Measurements from ENCODE around the gene ATG16L2. TPM values are rescaled to one million over a fixed set of nuclear protein-coding genes. Genes with fewer than 3 reads are reported as not detected.
"Not testable (repeated sequence)": the region's sequence is repeated elsewhere in the genome, so short reads cannot be mapped to it uniquely, and the experiment has no call there.

Gene ATG16L2
- total RNA-seq, 1 experiment from 2014 or later = 17.3 TPM

GRCh38 chr11:72856551-72857345, 42.5 kb downstream of the ATG16L2 start:
- no peaks in the 10 kb centered on the region for H3K4me1 Mint-ChIP-seq
- Histone ChIP-seq H4K5ac (ENCODE audit: insufficient read length, low read depth, low read length) (no peak overlapping the region), H2BK5ac (ENCODE audit: insufficient read length, low read length) (no peak overlapping the region), H3K79me2 (ENCODE audit: insufficient read depth, low read length) (no peaks in the 10 kb centered on the region), H3K27me3 (ENCODE audit: insufficient read depth, low read length) (no peaks in the 10 kb centered on the region), H3K9me3 (ENCODE audit: control insufficient read depth, low read depth, low read length) (no peaks in the 10 kb centered on the region), H4K20me1 (ENCODE audit: control insufficient read depth, insufficient read depth, insufficient read length) (no peaks in the 10 kb centered on the region), H4K8ac (replicated peaks; ENCODE audit: insufficient read length, low read depth, low read length) (no peak overlapping the region), H3K4me2 (ENCODE audit: insufficient read depth, insufficient read length, low read length) (no peak overlapping the region), H3K4ac (ENCODE audit: low read depth, low read length) (no peak overlapping the region), H3K23me2 (ENCODE audit: insufficient read length, low read depth, low read length, poor library complexity, severe bottlenecking) (no peaks in the 10 kb centered on the region), H3K18ac (ENCODE audit: insufficient read length, low read depth, low read length) (no peak overlapping the region), H3K9ac (ENCODE audit: extremely low read depth, insufficient read length, low read length) (no peak overlapping the region), H3K56ac (ENCODE audit: insufficient read length, low read depth, low read length) (no peak overlapping the region), H2AK5ac (ENCODE audit: insufficient read length, low read length) (no peak overlapping the region), H3T11ph (ENCODE audit: low read length) (no peak overlapping the region), H2AFZ (ENCODE audit: low read length) (no peak overlapping the region), H3K79me1 (ENCODE audit: insufficient read depth, low read depth, low read length, poor library complexity, severe bottlenecking) (no peaks in the 10 kb centered on the region), H4K91ac (ENCODE audit: insufficient read length, low read depth, low read length) (no peak overlapping the region), H2BK12ac (ENCODE audit: insufficient read length, low read depth, low read length) (no peak overlapping the region), H3K27ac (ENCODE audit: insufficient read length, low read depth, low read length) (no peak overlapping the region), H3K23ac (ENCODE audit: insufficient read length, low read depth, low read length) (no peak overlapping the region), H2BK15ac (ENCODE audit: low read depth, low read length) (no peak overlapping the region), H3K4me1 (ENCODE audit: insufficient read depth, low read length) (no peaks in the 10 kb centered on the region), H2BK20ac (ENCODE audit: low read depth, low read length, poor library complexity, severe bottlenecking) (no peak overlapping the region), H3K14ac (ENCODE audit: insufficient read depth, low read length) (no peak overlapping the region), H2BK120ac (ENCODE audit: low read depth, low read length, poor library complexity, severe bottlenecking) (no peak overlapping the region)
- no peaks in the 10 kb centered on the region for H3K9me3 Mint-ChIP-seq
- no peak for TF ChIP-seq CTCF (conservative IDR thresholded peaks at IDR 0.05)
- no peaks in the 10 kb centered on the region for H3K27me3 Mint-ChIP-seq (ENCODE audit: low read depth)
- H3K4me3 Mint-ChIP-seq = no peak overlapping the region
- no CpG with 5 or more reads among the region's 3 CpGs for WGBS (ENCODE audit: extremely low coverage, insufficient read length, low lambda C conversion rate)
- no peaks in the 10 kb centered on the region for H3K36me3 Mint-ChIP-seq (ENCODE audit: insufficient read depth in 1 of 3, low read depth in 3 of 3)
- no peak overlapping the region for H3K27ac Mint-ChIP-seq
- no peak for DNase-seq

- peaks cover 11 to 13% of the 10 kb centered on the region in 2 experiments for H3K4me1 Mint-ChIP-seq
- H2BK12ac ChIP-seq (ENCODE audit: insufficient read length, low read depth, low read length); H3K9me3 ChIP-seq (ENCODE audit: control insufficient read depth, low read depth, low read length); H4K5ac ChIP-seq (ENCODE audit: insufficient read length, low read depth, low read length); H3K4ac ChIP-seq (ENCODE audit: low read depth, low read length); H4K8ac ChIP-seq (replicated peaks; ENCODE audit: insufficient read length, low read depth, low read length); H3K27me3 ChIP-seq (ENCODE audit: insufficient read depth, low read length); H3K4me2 ChIP-seq (ENCODE audit: insufficient read depth, insufficient read length, low read length); H2BK15ac ChIP-seq (ENCODE audit: low read depth, low read length); H2AK5ac ChIP-seq (ENCODE audit: insufficient read length, low read length); H3K23me2 ChIP-seq (ENCODE audit: insufficient read length, low read depth, low read length, poor library complexity, severe bottlenecking); H2BK5ac ChIP-seq (ENCODE audit: insufficient read length, low read length); H3K27me3 Mint-ChIP-seq (ENCODE audit: low read depth); H3K27ac ChIP-seq (ENCODE audit: insufficient read length, low read depth, low read length); H2BK20ac ChIP-seq (ENCODE audit: low read depth, low read length, poor library complexity, severe bottlenecking); H3K9ac ChIP-seq (ENCODE audit: extremely low read depth, insufficient read length, low read length); H3K4me3 Mint-ChIP-seq; H2AFZ ChIP-seq (ENCODE audit: low read length); H4K91ac ChIP-seq (ENCODE audit: insufficient read length, low read depth, low read length); H3K4me1 ChIP-seq (ENCODE audit: insufficient read depth, low read length); H3K27ac Mint-ChIP-seq; H3T11ph ChIP-seq (ENCODE audit: low read length); H2BK120ac ChIP-seq (ENCODE audit: low read depth, low read length, poor library complexity, severe bottlenecking); DNase-seq; H3K79me2 ChIP-seq (ENCODE audit: insufficient read depth, low read length); H3K14ac ChIP-seq (ENCODE audit: insufficient read depth, low read length); H3K56ac ChIP-seq (ENCODE audit: insufficient read length, low read depth, low read length); H3K36me3 Mint-ChIP-seq (ENCODE audit: insufficient read depth in 1 of 3, low read depth in 3 of 3); H3K23ac ChIP-seq (ENCODE audit: insufficient read length, low read depth, low read length); H3K18ac ChIP-seq (ENCODE audit: insufficient read length, low read depth, low read length); H3K79me1 ChIP-seq (ENCODE audit: insufficient read depth, low read depth, low read length, poor library complexity, severe bottlenecking); H3K9me3 Mint-ChIP-seq; H4K20me1 ChIP-seq (ENCODE audit: control insufficient read depth, insufficient read depth, insufficient read length): not testable (repeated sequence)
- WGBS (ENCODE audit: extremely low coverage, insufficient read length, low lambda C conversion rate) = no CpG with 5 or more reads among the region's 2 CpGs
These were observed 44.1 kb downstream of the ATG16L2 start for GRCh38 chr11:72858267-72858666.
